Transverse colon (tissue), 4 donors: ENCODE data around the gene ARHGAP10. TPM values are rescaled to one million over a fixed set of nuclear protein-coding genes. Genes with fewer than 3 reads are reported as not detected.

Experiments
- DNase-seq: peaks from one replicate; pipeline ENCODE4 v3.0.0-alpha.2; 2019
- H3K27ac ChIP-seq, 4 donors: fragments of 200-600 bp; sonication (generic); 2 replicates each; pipeline ENCODE4 v1.5.1; 2016 to 2018; ENCODE audit warnings: inconsistent platforms in 4 of 4
- H3K27me3 ChIP-seq: fragments of 200-600 bp; sonication (generic); 2 replicates; pipeline ENCODE4 v1.5.1; 2017; ENCODE audit warnings: inconsistent platforms
- H3K36me3 ChIP-seq, 4 donors: fragments of 200-600 bp; sonication (generic); 2 replicates each; pipeline ENCODE4 v1.5.1; 2017 to 2019; ENCODE audit warnings: inconsistent platforms in 4 of 4
- H3K4me1 ChIP-seq, 4 donors: fragments of 200-600 bp; sonication (generic); 2 replicates each; pipeline ENCODE4 v1.5.1; 2017 to 2020; ENCODE audit warnings: inconsistent platforms in 4 of 4
- H3K4me3 ChIP-seq, 4 donors: fragments of 200-600 bp; sonication (generic); 1 replicate in 1 of 4; 2 replicates in 3 of 4; pipeline versions ENCODE4 v1.5.1 to v1.6.1; 2017 to 2019; ENCODE audit warnings: inconsistent platforms in 4 of 4
- H3K9me3 ChIP-seq, 2 donors: fragments of 200-600 bp; sonication (generic); 2 replicates each; pipeline ENCODE4 v1.5.1; 2017 to 2019; ENCODE audit warnings: inconsistent platforms in 2 of 2
- EP300 ChIP-seq: sonication (generic); formaldehyde crosslinking; IDR thresholded peaks from one replicate; pipeline ENCODE4 v1.6.1; 2017; ENCODE audit warnings: antibody characterized with exemption, low read depth
- POLR2A ChIP-seq: fragments of 450-650 bp; IDR thresholded peaks from one replicate; pipeline ENCODE4 v1.6.1; 2016; ENCODE audit warnings: antibody characterized with exemption, mild to moderate bottlenecking, moderate library complexity
- POLR2AphosphoS5 ChIP-seq, 3 donors: sonication (generic); formaldehyde crosslinking; IDR thresholded peaks; one replicate each; pipeline ENCODE4 v1.6.1; 2016; ENCODE audit warnings: antibody characterized with exemption in 3 of 3
- WGBS, 2 donors: methylation state at CpG; one replicate each; pipeline ENCODE4 v1.1.5; 2018; ENCODE audit warnings: low coverage in 1 of 2; 5-methylcytosine and 5-hydroxymethylcytosine counted together
- in situ Hi-C, 4 donors: fragments of 200-750 bp; cut with MboI; loops; one replicate each; pipeline versions ENCODE4 v1.15.0 to v1.15.1; 2017; ENCODE audit warnings: low sequenced_read_pairs in 3 of 4, low pct_ligation_motif_present in 1 of 4, low pct_unique_long_range_greater_than_20kb in 1 of 4
- intact Hi-C: fragments of 100-400 bp; cut with DNase I; formaldehyde crosslinking; loops from one replicate; pipeline ENCODE4 v1.15.1; 2023; ENCODE audit warnings: low total_unique reads
- total RNA-seq, 4 donors: library from RNA; depleted of rRNA; stranded (reverse); fragments of >200 nt; gene quantifications; one replicate each; pipeline ENCODE4 v1.1.0, GENCODE V29; 2016
- TF ChIP-seq, protein P1 (sequence below), 5 experiments: fragments of 200-600 bp in 3 of 5; fragments of 450-650 bp in 2 of 5; sonication (generic) in 3 of 5; IDR thresholded peaks; 1 replicate in 2 of 5; 2 replicates in 3 of 5; pipeline ENCODE4 v1.5.1; 2016 to 2017; ENCODE audit warnings: antibody characterized with exemption in 5 of 5, inconsistent platforms in 3 of 5, mild to moderate bottlenecking in 2 of 5, moderate library complexity in 1 of 5

Gene ARHGAP10
- total RNA-seq, 4 donors from 2014 or later: 14.7 to 27.3 (median 22.9) TPM

DNA sequence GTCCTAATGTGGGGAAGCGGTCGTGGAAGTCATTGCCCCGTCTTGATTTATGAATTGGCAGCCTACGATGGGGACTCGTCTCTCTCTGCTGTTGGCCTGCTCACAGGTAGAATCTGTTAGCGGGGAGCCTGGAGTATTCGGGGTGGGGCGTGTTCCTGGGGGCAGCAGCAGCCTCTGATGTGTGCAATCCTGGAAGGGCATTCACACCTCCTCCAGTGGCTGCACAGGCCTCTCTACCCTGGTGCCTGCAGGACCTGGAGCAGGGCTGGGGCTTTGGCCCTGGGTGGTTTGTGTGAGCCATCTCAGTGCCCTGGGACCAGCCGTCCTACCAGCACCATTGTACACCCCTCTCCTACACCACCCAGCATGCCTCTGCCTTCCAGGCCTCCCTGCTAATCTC, 340.9 kb downstream of the ARHGAP10 start:
- peaks cover 0 to 9% (median 3%) of the 10 kb centered on the region in 4 donors for H3K4me1 ChIP-seq
- no peak for DNase-seq
- H3K9me3 ChIP-seq: no peaks in the 10 kb centered on the region
- no peak overlapping the region for H3K4me3 ChIP-seq
- TF ChIP-seq POLR2AphosphoS5 (IDR thresholded peaks at IDR 0.05): no peak
- TF ChIP-seq POLR2A: no peak
- TF ChIP-seq, protein P1, sequence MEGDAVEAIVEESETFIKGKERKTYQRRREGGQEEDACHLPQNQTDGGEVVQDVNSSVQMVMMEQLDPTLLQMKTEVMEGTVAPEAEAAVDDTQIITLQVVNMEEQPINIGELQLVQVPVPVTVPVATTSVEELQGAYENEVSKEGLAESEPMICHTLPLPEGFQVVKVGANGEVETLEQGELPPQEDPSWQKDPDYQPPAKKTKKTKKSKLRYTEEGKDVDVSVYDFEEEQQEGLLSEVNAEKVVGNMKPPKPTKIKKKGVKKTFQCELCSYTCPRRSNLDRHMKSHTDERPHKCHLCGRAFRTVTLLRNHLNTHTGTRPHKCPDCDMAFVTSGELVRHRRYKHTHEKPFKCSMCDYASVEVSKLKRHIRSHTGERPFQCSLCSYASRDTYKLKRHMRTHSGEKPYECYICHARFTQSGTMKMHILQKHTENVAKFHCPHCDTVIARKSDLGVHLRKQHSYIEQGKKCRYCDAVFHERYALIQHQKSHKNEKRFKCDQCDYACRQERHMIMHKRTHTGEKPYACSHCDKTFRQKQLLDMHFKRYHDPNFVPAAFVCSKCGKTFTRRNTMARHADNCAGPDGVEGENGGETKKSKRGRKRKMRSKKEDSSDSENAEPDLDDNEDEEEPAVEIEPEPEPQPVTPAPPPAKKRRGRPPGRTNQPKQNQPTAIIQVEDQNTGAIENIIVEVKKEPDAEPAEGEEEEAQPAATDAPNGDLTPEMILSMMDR (IDR thresholded peaks at IDR 0.05): no peak
- TF ChIP-seq EP300: no peak
- H3K27me3 ChIP-seq: no peaks in the 10 kb centered on the region
- H3K36me3 ChIP-seq: peaks cover 0 to 10% (median 0%) of the 10 kb centered on the region in 4 donors
- intact Hi-C loops: no loop called here
- in situ Hi-C loops: no loop called here
- no peak overlapping the region for H3K27ac ChIP-seq
- WGBS, 2 donors: 91 to 100% methylated on average over 2 to 9 of the region's 9 CpGs

- Histone ChIP-seq H3K4me3 (no peak overlapping the region), H3K36me3 (peaks cover 0 to 10% (median 1%) of the 10 kb centered on the region in 4 donors), H3K27ac (no peak overlapping the region), H3K9me3 (no peaks in the 10 kb centered on the region), H3K4me1 (peaks cover 0 to 9% (median 3%) of the 10 kb centered on the region in 4 donors), H3K27me3 (no peaks in the 10 kb centered on the region)
- no peak for TF ChIP-seq EP300
- TF ChIP-seq, protein P1 (IDR thresholded peaks at IDR 0.05): no peak
- TF ChIP-seq POLR2AphosphoS5 (IDR thresholded peaks at IDR 0.05): no peak
- no peak for TF ChIP-seq POLR2A
- in situ Hi-C loops (no loop called here), intact Hi-C loops (no loop called here)
- WGBS, 2 donors: 95 to 100% methylated on average over 1 to 6 of the region's 6 CpGs
- DNase-seq: no peak
Observed at GRCh38 chr4:148073349-148073748, 341.5 kb downstream of the ARHGAP10 start.

DNA sequence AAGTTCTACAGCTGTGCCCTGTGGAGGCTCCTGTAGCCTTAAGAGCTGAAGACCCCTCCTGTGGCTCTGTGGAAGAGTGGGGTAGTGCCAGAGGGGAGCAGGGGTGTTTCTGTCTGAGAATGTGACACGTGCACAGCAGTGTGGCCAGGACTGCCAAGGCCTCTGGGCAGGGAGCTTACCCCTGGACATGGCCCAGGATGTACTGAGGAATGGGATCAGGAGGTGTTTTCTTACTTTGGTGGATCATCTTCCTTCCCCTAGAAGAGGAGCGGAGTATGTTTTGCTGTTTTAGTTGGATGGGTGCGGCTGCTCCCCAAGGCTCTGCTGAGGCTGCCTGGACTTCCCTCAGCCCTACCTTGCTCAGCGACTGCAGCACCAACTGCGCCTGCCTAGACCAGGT, 342.6 kb downstream of the ARHGAP10 start:
- Histone ChIP-seq H3K27ac (no peak overlapping the region), H3K4me1 (peaks cover 0 to 4% (median under 1%) of the 10 kb centered on the region in 4 donors), H3K36me3 (peaks cover 0 to 12% (median 1%) of the 10 kb centered on the region in 4 donors), H3K4me3 (no peak overlapping the region), H3K9me3 (no peaks in the 10 kb centered on the region), H3K27me3 (no peaks in the 10 kb centered on the region)
- no peak for DNase-seq
- WGBS, 2 donors: 98% methylated on average over 5 of the region's 5 CpGs; no CpG with 5 or more reads in 1 of the 2 donors
- in situ Hi-C loops: no loop called here
- TF ChIP-seq EP300 (no peak), POLR2AphosphoS5 (IDR thresholded peaks at IDR 0.05) (no peak), POLR2A (no peak)
- TF ChIP-seq, protein P1 (IDR thresholded peaks at IDR 0.05): no peak
- intact Hi-C loops: no loop called here

DNA sequence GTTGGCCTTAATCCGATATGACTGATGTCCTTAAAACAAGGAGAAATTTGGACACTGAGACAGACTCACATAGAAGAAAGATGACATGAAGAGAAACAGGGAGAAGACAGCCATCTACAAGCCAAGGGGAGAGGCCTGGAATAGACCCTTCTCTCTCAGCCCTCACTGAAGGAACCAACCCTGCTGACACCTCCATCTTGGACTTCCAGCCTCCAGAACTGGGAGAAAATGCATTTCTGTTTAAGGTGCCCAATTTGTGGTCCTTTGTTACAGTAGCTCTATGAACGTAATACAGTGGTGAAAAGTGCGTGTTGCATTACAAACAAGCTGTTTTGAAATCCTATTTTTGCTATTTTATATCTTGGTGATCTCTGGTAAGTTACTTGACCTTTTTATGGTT, 343.6 kb downstream of the ARHGAP10 start:
- Histone ChIP-seq H3K4me1 (no peaks in the 10 kb centered on the region), H3K27me3 (no peaks in the 10 kb centered on the region), H3K9me3 (no peaks in the 10 kb centered on the region), H3K27ac (no peak overlapping the region), H3K36me3 (peaks cover 0 to 21% (median 4%) of the 10 kb centered on the region in 4 donors), H3K4me3 (no peak overlapping the region)
- in situ Hi-C loops (no loop called here), intact Hi-C loops (no loop called here)
- TF ChIP-seq EP300 (no peak), POLR2A (no peak), POLR2AphosphoS5 (IDR thresholded peaks at IDR 0.05) (no peak)
- TF ChIP-seq, protein P1 (IDR thresholded peaks at IDR 0.05): no peak
- WGBS, 2 donors: 92 to 100% methylated on average over 3 of the region's 3 CpGs
- DNase-seq: no peak
